Mesodermal cell (in vitro differentiated cells): ENCODE measurements around the gene LGR4.

Experiments used
- H3K27ac ChIP-seq: 2 replicates; pipeline ENCODE4 v1.7.0; 2013; ENCODE audit warnings: mild to moderate bottlenecking, low read depth, low read length, moderate library complexity; ENCODE audit not compliant: severe bottlenecking
- H3K36me3 ChIP-seq: 2 replicates; pipeline ENCODE4 v1.7.1; 2013; ENCODE audit warnings: mild to moderate bottlenecking, low read length, moderate library complexity; ENCODE audit not compliant: control insufficient read depth, insufficient read depth
- H3K4me1 ChIP-seq: one replicate; pipeline ENCODE4 v1.7.1; 2013; ENCODE audit warnings: mild to moderate bottlenecking, low read length; ENCODE audit not compliant: insufficient read depth, control insufficient read depth, poor library complexity, severe bottlenecking
- H3K4me3 ChIP-seq: 2 replicates; pipeline ENCODE4 v1.7.0; 2013; ENCODE audit warnings: low read length, control low read depth, mild to moderate bottlenecking; ENCODE audit not compliant: insufficient read depth, poor library complexity, severe bottlenecking; ENCODE audit errors: extremely low read depth
- H3K9me3 ChIP-seq: 2 replicates; pipeline ENCODE4 v1.7.1; 2013; ENCODE audit warnings: mild to moderate bottlenecking, low read length, moderate library complexity; ENCODE audit not compliant: control insufficient read depth
- WGBS, 2 experiments: methylation state at CpG; one replicate each; pipeline ENCODE4 v1.1.5; 2013; ENCODE audit warnings: missing lambda C conversion rate in 2 of 2; ENCODE audit not compliant: insufficient coverage in 2 of 2; 5-methylcytosine and 5-hydroxymethylcytosine counted together

Gene LGR4

GRCh38 chr11:27427183-27427980 lies 45.2 kb downstream of the LGR4 start:
- Histone ChIP-seq H3K9me3 (no peaks in the 10 kb centered on the region), H3K4me1 (peaks cover 30% of the 10 kb centered on the region), H3K36me3 (peaks cover 11% of the 10 kb centered on the region), H3K4me3 (no peak overlapping the region), H3K27ac (peak overlapping the region; percentile 76)
- 90 to 91% methylated on average over 3 to 4 of the region's 7 CpGs for WGBS, 2 experiments

DNA sequence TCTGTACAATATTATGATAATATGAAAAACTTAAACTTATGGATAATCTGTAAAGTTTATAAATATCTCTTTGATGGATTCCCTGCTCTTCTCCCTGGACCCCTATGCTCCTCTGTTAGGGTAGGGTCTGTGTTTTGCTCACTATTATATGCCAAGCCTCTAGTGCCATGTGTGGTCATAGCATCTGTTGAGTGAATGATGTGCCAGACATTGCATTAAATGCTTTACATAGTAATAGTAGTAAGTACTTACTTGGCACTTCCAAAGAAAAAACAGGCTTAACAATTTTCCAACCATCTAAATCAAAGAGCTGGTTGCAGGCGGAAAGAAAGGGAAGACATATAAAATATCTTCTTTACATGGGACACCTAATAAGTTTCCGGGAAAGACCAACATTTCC lies 46.8 kb downstream of the LGR4 start:
- H3K4me3 ChIP-seq = no peak overlapping the region
- no peaks in the 10 kb centered on the region for H3K9me3 ChIP-seq
- H3K27ac ChIP-seq = no peak overlapping the region
- H3K36me3 ChIP-seq = peaks cover 11% of the 10 kb centered on the region
- peaks cover 44% of the 10 kb centered on the region for H3K4me1 ChIP-seq
- WGBS, 2 experiments = 80 to 100% methylated on average over 1 of the region's 2 CpGs

- Histone ChIP-seq H3K27ac (no peak overlapping the region), H3K4me1 (peaks cover 34% of the 10 kb centered on the region)
Observed at GRCh38 chr11:27423125-27423524, 49.5 kb downstream of the LGR4 start.

GRCh38 chr11:27421819-27422494 lies 50.6 kb downstream of the LGR4 start:
- Histone ChIP-seq H3K4me1 (peaks cover 29% of the 10 kb centered on the region), H3K27ac (no peak overlapping the region), H3K9me3 (no peaks in the 10 kb centered on the region), H3K36me3 (no peaks in the 10 kb centered on the region), H3K4me3 (no peak overlapping the region)
- WGBS, 2 experiments = 83 to 94% methylated on average over 1 to 8 of the region's 9 CpGs

More at GRCh38 chr11:27423125-27423524, 49.5 kb downstream of the LGR4 start:
- Histone ChIP-seq H3K9me3 (no peaks in the 10 kb centered on the region), H3K36me3 (peaks cover 2% of the 10 kb centered on the region), H3K4me3 (no peak overlapping the region)
- 72 to 76% methylated on average over 3 to 4 of the region's 4 CpGs for WGBS, 2 experiments

DNA sequence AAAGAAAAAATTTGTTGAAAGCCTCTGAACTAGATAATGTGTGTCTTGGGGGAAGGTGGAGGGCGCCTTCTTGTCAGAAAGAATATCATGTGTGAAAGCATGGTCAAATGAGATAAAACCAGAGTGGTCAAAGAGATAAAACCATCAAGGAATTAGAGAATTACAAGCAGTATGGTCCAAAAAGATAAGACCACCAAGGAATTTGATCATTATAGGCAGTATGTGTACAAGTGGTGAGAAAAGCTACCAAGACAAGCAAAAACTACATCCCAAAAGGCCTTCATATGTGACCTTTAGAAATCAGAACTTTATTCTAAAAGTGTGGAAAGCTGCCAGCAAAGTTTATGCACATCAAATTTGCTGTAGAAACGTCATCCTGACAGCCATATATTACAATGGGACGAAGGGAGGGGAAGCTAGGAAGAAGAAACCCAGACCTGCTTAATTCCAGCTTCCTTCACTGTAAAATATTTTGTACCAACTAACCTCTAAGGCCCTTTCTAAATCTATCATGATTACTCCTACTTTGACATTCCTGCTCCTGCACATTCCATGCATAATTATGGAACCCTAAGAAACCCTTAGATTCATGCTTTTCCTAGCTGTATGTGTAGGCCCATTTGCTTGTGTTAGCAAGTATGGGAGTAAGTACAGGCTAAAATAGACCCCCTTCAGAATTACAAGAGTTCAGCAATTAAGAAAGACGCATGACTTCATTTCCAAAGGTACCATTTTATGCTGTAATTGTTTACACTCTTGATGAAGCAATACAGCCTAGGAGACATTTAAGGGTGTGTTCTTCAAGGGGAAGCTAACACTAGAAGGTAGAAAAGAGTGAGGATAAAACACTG lies 51.6 kb downstream of the LGR4 start:
- no peaks in the 10 kb centered on the region for H3K36me3 ChIP-seq
- peaks cover 35% of the 10 kb centered on the region for H3K4me1 ChIP-seq
- H3K4me3 ChIP-seq = no peak overlapping the region
- 20 to 69% methylated on average over 1 to 3 of the region's 4 CpGs for WGBS, 2 experiments
- peak overlapping the region; percentile 74 for H3K27ac ChIP-seq
- no peaks in the 10 kb centered on the region for H3K9me3 ChIP-seq

- H3K36me3 ChIP-seq = no peaks in the 10 kb centered on the region
- H3K9me3 ChIP-seq = no peaks in the 10 kb centered on the region
- no peak overlapping the region for H3K27ac ChIP-seq
- peaks cover 36% of the 10 kb centered on the region for H3K4me1 ChIP-seq
- no peak overlapping the region for H3K4me3 ChIP-seq
- WGBS, 2 experiments = 100% methylated on average over 2 to 3 of the region's 4 CpGs
Observed at GRCh38 chr11:27420217-27420616, 52.4 kb downstream of the LGR4 start.

DNA sequence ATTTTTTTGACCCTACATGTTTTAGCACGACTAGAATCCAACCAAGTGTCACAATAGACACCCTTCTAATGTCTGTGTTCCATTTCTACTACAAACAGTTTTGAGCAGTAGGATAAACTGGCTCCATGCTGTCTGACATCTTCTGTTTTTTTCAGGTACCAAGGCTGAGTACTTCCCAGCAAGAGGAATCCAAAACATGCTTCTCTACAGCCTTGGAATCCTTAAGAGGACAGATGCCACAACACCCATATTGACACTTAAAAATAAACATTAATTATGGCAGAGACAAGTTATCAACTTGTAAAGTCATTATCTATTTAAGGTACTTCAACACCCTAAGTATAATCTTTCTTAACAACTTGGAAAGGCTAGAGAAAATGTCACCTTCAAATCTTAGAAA lies 54.2 kb downstream of the LGR4 start:
- Histone ChIP-seq H3K27ac (no peak overlapping the region), H3K36me3 (no peaks in the 10 kb centered on the region), H3K4me1 (peaks cover 42% of the 10 kb centered on the region), H3K4me3 (no peak overlapping the region), H3K9me3 (no peaks in the 10 kb centered on the region)
- whole genome bisulfite sequencing, 2 experiments = 71 to 100% methylated on average over 1 of the region's 1 CpG

DNA sequence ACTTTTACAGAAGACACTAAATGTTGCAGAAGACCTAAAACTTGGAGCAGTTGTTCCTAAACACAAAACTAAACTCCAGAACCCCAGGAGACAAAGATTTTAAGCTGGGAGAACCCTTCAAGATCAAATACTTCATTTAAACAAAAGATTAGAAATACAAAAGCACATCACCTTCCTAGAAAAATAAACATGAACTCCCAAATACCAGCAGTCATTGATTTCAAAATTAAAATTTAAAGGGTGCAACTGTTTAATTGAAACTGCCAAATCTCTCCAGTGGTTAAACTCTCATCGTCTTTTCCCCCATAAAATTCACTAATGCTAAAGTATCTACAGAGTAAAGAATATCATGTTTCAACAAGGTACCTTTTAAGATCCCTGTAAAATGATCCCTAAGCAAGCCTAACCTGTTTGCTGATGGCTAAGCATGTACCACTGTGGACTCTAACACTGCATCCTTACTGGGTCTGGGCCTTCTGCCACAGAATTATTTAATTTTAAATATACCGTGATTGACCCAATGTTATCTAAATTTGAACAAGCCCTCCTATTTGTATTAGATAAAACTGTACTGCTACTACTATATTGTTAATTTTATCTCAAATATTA lies 55.9 kb downstream of the LGR4 start:
- peaks cover 9% of the 10 kb centered on the region for H3K36me3 ChIP-seq
- H3K9me3 ChIP-seq = no peaks in the 10 kb centered on the region
- peaks cover 26% of the 10 kb centered on the region for H3K4me1 ChIP-seq
- no CpG with 5 or more reads among the region's 2 CpGs for WGBS, 2 experiments
- no peak overlapping the region for H3K27ac ChIP-seq
- no peak overlapping the region for H3K4me3 ChIP-seq

DNA sequence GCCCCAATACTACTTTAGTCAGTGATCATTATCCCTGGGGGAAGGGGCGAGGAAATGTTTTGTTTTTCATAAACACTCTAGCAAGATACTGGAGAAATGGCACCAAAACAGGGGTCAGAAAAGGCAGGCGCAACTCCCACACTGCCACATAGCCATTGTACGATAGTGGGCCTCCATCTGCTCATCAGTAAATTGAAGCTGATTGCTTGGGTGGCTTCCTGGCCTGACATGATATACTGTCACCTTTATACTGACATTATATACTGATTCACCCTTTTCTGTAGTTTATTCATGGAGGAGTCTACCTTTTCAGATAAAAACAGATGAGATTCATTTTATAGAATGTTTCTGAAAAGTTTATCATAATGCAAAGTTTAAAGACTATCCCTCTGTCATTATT lies 57.9 kb downstream of the LGR4 start:
- Histone ChIP-seq H3K4me1 (peaks cover 16% of the 10 kb centered on the region), H3K4me3 (no peak overlapping the region), H3K9me3 (no peaks in the 10 kb centered on the region), H3K36me3 (peaks cover 19% of the 10 kb centered on the region), H3K27ac (no peak overlapping the region)
- WGBS, 2 experiments = 100% methylated on average over 2 to 3 of the region's 3 CpGs

- Histone ChIP-seq H3K9me3 (no peaks in the 10 kb centered on the region), H3K4me3 (no peak overlapping the region), H3K4me1 (peaks cover 16% of the 10 kb centered on the region), H3K27ac (no peak overlapping the region), H3K36me3 (peaks cover 22% of the 10 kb centered on the region)
- WGBS, 2 experiments = 95 to 100% methylated on average over 2 to 4 of the region's 5 CpGs
Observed at GRCh38 chr11:27413218-27413617, 59.4 kb downstream of the LGR4 start.
